ENCODE measurements around the gene ZCWPW1. TPM values are rescaled to one million over a fixed set of nuclear protein-coding genes. Genes with fewer than 3 reads are reported as not detected.

Gene ZCWPW1
- total and polyA plus RNA-seq, 10 of the 15 experiments (the other 5 are each of a cell fraction or from before 2014, with no cell fraction given): 1.3 to 4.4 (median 3.7) TPM

DNA sequence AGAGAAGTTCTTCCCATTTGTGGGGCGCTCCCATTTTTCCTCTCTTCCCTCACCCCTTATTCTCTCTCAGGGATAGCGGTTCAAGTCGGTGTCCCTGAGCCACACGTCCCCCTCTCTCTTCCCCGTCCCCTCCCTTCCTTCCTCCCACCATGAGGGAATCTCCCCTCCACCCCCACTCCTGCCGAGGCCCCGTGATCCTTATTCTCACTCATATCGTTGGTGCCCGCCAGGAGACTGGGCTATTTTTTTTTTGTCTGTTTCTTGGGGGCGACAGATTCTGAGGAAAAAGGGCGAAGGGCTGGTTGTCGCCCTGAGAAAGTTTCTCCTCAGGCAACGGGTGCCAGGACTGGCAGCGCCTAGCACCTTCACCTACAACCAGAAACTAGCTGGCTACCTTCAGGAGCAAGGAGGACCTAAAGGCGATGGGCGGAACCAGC, 723 bp downstream of the ZCWPW1 start (continued):
- TF ChIP-seq, protein P1, sequence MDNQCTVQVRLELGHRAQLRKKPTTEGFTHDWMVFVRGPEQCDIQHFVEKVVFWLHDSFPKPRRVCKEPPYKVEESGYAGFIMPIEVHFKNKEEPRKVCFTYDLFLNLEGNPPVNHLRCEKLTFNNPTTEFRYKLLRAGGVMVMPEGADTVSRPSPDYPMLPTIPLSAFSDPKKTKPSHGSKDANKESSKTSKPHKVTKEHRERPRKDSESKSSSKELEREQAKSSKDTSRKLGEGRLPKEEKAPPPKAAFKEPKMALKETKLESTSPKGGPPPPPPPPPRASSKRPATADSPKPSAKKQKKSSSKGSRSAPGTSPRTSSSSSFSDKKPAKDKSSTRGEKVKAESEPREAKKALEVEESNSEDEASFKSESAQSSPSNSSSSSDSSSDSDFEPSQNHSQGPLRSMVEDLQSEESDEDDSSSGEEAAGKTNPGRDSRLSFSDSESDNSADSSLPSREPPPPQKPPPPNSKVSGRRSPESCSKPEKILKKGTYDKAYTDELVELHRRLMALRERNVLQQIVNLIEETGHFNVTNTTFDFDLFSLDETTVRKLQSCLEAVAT (IDR thresholded peaks at IDR 0.05): peak; percentile 64; the same call in 1 of the 2 replicates
- TF ChIP-seq ZNF217 (IDR thresholded peaks at IDR 0.05) (no peak), RB1 (IDR thresholded peaks at IDR 0.05; ENCODE audit: borderline replicate concordance) (0 out of 2 replicates have a peak, but pooled peaks have one; percentile 96), KDM1A (IDR thresholded peaks at IDR 0.05; ENCODE audit: borderline replicate concordance) (no peak), HDGF (IDR thresholded peaks at IDR 0.05) (no peak), LARP7 (IDR thresholded peaks at IDR 0.05) (peak; percentile 30; the same call in 1 of the 2 replicates)
- TF ChIP-seq, protein P2, sequence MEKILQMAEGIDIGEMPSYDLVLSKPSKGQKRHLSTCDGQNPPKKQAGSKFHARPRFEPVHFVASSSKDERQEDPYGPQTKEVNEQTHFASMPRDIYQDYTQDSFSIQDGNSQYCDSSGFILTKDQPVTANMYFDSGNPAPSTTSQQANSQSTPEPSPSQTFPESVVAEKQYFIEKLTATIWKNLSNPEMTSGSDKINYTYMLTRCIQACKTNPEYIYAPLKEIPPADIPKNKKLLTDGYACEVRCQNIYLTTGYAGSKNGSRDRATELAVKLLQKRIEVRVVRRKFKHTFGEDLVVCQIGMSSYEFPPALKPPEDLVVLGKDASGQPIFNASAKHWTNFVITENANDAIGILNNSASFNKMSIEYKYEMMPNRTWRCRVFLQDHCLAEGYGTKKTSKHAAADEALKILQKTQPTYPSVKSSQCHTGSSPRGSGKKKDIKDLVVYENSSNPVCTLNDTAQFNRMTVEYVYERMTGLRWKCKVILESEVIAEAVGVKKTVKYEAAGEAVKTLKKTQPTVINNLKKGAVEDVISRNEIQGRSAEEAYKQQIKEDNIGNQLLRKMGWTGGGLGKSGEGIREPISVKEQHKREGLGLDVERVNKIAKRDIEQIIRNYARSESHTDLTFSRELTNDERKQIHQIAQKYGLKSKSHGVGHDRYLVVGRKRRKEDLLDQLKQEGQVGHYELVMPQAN (conservative IDR thresholded peaks at IDR 0.05): peak; percentile 19; the same call in 1 of the 2 replicates

DNA sequence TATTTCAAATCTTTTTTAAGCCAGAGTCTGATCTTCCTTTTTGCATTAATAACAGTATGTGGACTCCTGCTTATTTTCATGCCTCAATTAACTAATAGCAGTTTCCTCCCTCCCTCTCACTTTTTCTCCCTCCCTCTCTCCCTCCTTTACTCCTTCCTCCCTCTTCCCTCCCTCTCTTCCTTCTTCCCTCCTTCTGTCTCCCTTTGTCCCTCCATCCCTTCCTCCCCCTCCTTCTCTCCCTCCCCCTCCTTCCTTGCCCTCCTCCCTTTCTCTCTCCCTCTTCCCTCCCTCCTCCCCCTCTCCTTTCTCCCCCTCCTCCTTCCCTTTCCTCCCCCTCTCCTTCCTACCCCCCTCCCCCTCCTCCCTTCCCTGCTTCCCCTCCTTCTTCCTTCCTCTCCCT, 2.0 kb downstream of the ZCWPW1 start:
- Histone ChIP-seq H3K27ac (ENCODE audit: control insufficient read depth, insufficient read depth) (no peak overlapping the region), H3K27me3 (replicated peaks in 1 of 2; ENCODE audit: control insufficient read depth in 2 of 2, insufficient read depth in 2 of 2, low read length in 1 of 2) (no peaks in the 10 kb centered on the region), H3K79me2 (ENCODE audit: control insufficient read depth, insufficient read depth, low read length) (peaks cover 22% of the 10 kb centered on the region), H2AFZ (ENCODE audit: control insufficient read depth, low read depth, low read length) (no peak overlapping the region), H3K9me3 (replicated peaks; ENCODE audit: control insufficient read depth, insufficient read depth, low read length) (no peaks in the 10 kb centered on the region), H4K20me1 (ENCODE audit: control insufficient read depth, insufficient read depth) (no peaks in the 10 kb centered on the region), H3K4me1 (ENCODE audit: control insufficient read depth, insufficient read depth, low read length) (peaks cover 22% of the 10 kb centered on the region), H3K4me2 (ENCODE audit: control insufficient read depth, insufficient read depth) (no peak overlapping the region), H3K36me3 (ENCODE audit: control insufficient read depth in 2 of 2, insufficient read depth in 2 of 2, low read length in 1 of 2) (peaks cover 0 to 3% of the 10 kb centered on the region in 2 experiments; a peak in 2 of 4 replicates), H3K4me3 (no peak overlapping the region), H3K9ac (ENCODE audit: control insufficient read depth, insufficient read depth, low read length) (no peak overlapping the region)
- FAIRE-seq: no peak
- ChIA-PET POLR2A (interaction anchor here (0.7 kb wide), 2 partner anchors 49 to 297 kb away, joined by 3 to 5 read pairs; no protein-coding TSS in a partner anchor), SMC1A (ENCODE audit: uncharacterized antibody, unreplicated experiment) (no interaction called here), CTCF (no interaction called here), RAD21 (ENCODE audit: unreplicated experiment) (no interaction called here)
- no peak for ATAC-seq
- intact Hi-C loops (cut with micrococcal nuclease; ENCODE audit: unreplicated experiment): no loop called here
- DNase-seq (ENCODE audit: low read depth, low spot score): no peak
- in situ Hi-C loops (cut with MboI): no loop called here
- TF ChIP-seq YY1 (IDR thresholded peaks at IDR 0.05; ENCODE audit: low read depth, low read length) (no peak), BRCA1 (IDR thresholded peaks at IDR 0.05; ENCODE audit: low read depth, low read length) (no peak), JUND (IDR thresholded peaks at IDR 0.05; ENCODE audit: low read depth, low read length) (no peak), FOS (IDR thresholded peaks at IDR 0.05; ENCODE audit: borderline replicate concordance, extremely low read depth, insufficient read length) (no peak), PAX5 (IDR thresholded peaks at IDR 0.05; ENCODE audit: borderline replicate concordance, low read depth, low read length) (no peak), TARDBP (IDR thresholded peaks at IDR 0.05; ENCODE audit: borderline replicate concordance) (no peak), KDM1A (IDR thresholded peaks at IDR 0.05; ENCODE audit: borderline replicate concordance) (no peak), MTA3 (IDR thresholded peaks at IDR 0.05; ENCODE audit: borderline replicate concordance, low read length) (no peak), EZH2 (IDR thresholded peaks at IDR 0.05; ENCODE audit: borderline replicate concordance, control insufficient read depth, low read depth, low read length) (no peak), RUNX3 (IDR thresholded peaks at IDR 0.05; ENCODE audit: low read length) (no peak)
- TF ChIP-seq, protein P3, sequence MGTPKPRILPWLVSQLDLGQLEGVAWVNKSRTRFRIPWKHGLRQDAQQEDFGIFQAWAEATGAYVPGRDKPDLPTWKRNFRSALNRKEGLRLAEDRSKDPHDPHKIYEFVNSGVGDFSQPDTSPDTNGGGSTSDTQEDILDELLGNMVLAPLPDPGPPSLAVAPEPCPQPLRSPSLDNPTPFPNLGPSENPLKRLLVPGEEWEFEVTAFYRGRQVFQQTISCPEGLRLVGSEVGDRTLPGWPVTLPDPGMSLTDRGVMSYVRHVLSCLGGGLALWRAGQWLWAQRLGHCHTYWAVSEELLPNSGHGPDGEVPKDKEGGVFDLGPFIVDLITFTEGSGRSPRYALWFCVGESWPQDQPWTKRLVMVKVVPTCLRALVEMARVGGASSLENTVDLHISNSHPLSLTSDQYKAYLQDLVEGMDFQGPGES (IDR thresholded peaks at IDR 0.05): no peak
- no TSS peak for BruUV-seq (replicated peaks)
